Measurements from ENCODE around the gene PIGV.

PIGV gene

GRCh38 chr1:26761217-26761616 is 26.5 kb upstream of the PIGV start:
- TF ChIP-seq EZH2 (optimal IDR thresholded peaks at IDR 0.05; ENCODE audit: low read depth, low read length) = no peak
- TF ChIP-seq EZH2phosphoT487 (IDR thresholded peaks at IDR 0.05; ENCODE audit: low read length) = no peak
- no peak; the same call in 1 of the 2 replicates for TF ChIP-seq CTCF (IDR thresholded peaks at IDR 0.05; ENCODE audit: low read length)
- H4K20me1 ChIP-seq (ENCODE audit: insufficient read depth, low read length) = no peaks in the 10 kb centered on the region
- H3F3A ChIP-seq (ENCODE audit: insufficient read depth, low read length) = no peaks in the 10 kb centered on the region
- H3K79me2 ChIP-seq (ENCODE audit: low read length) = peaks cover 85% of the 10 kb centered on the region
- no peak overlapping the region for H3K9ac ChIP-seq (ENCODE audit: low read length)
- H3K4me2 ChIP-seq (ENCODE audit: low read depth, low read length) = no peak overlapping the region
- no peak overlapping the region for H3K27ac ChIP-seq (ENCODE audit: low read length)
- no peaks in the 10 kb centered on the region for H3K9me2 ChIP-seq (replicated peaks; ENCODE audit: insufficient read depth, low read length)
- peaks cover 32% of the 10 kb centered on the region for H3K36me3 ChIP-seq (replicated peaks; ENCODE audit: insufficient read depth, low read length)
- H3K4me1 ChIP-seq (ENCODE audit: low read length) = no peaks in the 10 kb centered on the region
- no peak overlapping the region for H2AFZ ChIP-seq (ENCODE audit: low read length)
- no peaks in the 10 kb centered on the region for H3K27me3 ChIP-seq (replicated peaks; ENCODE audit: insufficient read depth, low read length)
- H3K9me3 ChIP-seq (replicated peaks; ENCODE audit: insufficient read depth, low read length) = no peaks in the 10 kb centered on the region
- no peak overlapping the region for H3K4me3 ChIP-seq (ENCODE audit: low read length)
- no peak for DNase-seq

- Histone ChIP-seq H4K20me1 (ENCODE audit: insufficient read depth, low read length) (no peaks in the 10 kb centered on the region), H2AFZ (ENCODE audit: low read length) (no peak overlapping the region), H3K4me2 (ENCODE audit: low read depth, low read length) (no peak overlapping the region), H3K9me3 (replicated peaks; ENCODE audit: insufficient read depth, low read length) (no peaks in the 10 kb centered on the region), H3K27me3 (replicated peaks; ENCODE audit: insufficient read depth, low read length) (no peaks in the 10 kb centered on the region), H3K27ac (ENCODE audit: low read length) (no peak overlapping the region), H3K36me3 (replicated peaks; ENCODE audit: insufficient read depth, low read length) (peaks cover 36% of the 10 kb centered on the region), H3F3A (ENCODE audit: insufficient read depth, low read length) (no peaks in the 10 kb centered on the region), H3K79me2 (ENCODE audit: low read length) (peaks cover 75% of the 10 kb centered on the region), H3K9ac (ENCODE audit: low read length) (no peak overlapping the region), H3K4me1 (ENCODE audit: low read length) (no peaks in the 10 kb centered on the region), H3K9me2 (replicated peaks; ENCODE audit: insufficient read depth, low read length) (no peaks in the 10 kb centered on the region), H3K4me3 (ENCODE audit: low read length) (no peak overlapping the region)
- no peak for DNase-seq
- TF ChIP-seq EZH2phosphoT487 (IDR thresholded peaks at IDR 0.05; ENCODE audit: low read length) (no peak), EZH2 (optimal IDR thresholded peaks at IDR 0.05; ENCODE audit: low read depth, low read length) (no peak), CTCF (IDR thresholded peaks at IDR 0.05; ENCODE audit: low read length) (no peak)
These were observed 20.0 kb upstream of the PIGV start for GRCh38 chr1:26767714-26768113.

GRCh38 chr1:26768755-26769154 is 19.0 kb upstream of the PIGV start:
- Histone ChIP-seq H3K27ac (ENCODE audit: low read length) (no peak overlapping the region), H3K79me2 (ENCODE audit: low read length) (peaks cover 77% of the 10 kb centered on the region), H3K4me1 (ENCODE audit: low read length) (no peaks in the 10 kb centered on the region), H3F3A (ENCODE audit: insufficient read depth, low read length) (no peaks in the 10 kb centered on the region), H3K27me3 (replicated peaks; ENCODE audit: insufficient read depth, low read length) (no peaks in the 10 kb centered on the region), H3K4me2 (ENCODE audit: low read depth, low read length) (no peak overlapping the region), H3K9me2 (replicated peaks; ENCODE audit: insufficient read depth, low read length) (no peaks in the 10 kb centered on the region), H3K4me3 (ENCODE audit: low read length) (no peak overlapping the region), H2AFZ (ENCODE audit: low read length) (no peak overlapping the region), H3K9ac (ENCODE audit: low read length) (no peak overlapping the region), H3K9me3 (replicated peaks; ENCODE audit: insufficient read depth, low read length) (no peaks in the 10 kb centered on the region), H4K20me1 (ENCODE audit: insufficient read depth, low read length) (no peaks in the 10 kb centered on the region), H3K36me3 (replicated peaks; ENCODE audit: insufficient read depth, low read length) (peaks cover 31% of the 10 kb centered on the region)
- TF ChIP-seq EZH2phosphoT487 (IDR thresholded peaks at IDR 0.05; ENCODE audit: low read length) (no peak), EZH2 (optimal IDR thresholded peaks at IDR 0.05; ENCODE audit: low read depth, low read length) (no peak), CTCF (IDR thresholded peaks at IDR 0.05; ENCODE audit: low read length) (no peak)
- no peak for DNase-seq

All from MM.1S (cell line).